GM08714 (cell line): ENCODE data around the gene AXDND1.

ENCODE experiments used
- H3K4me3 ChIP-seq: fragments of 200-500 bp; sonication (Bioruptor generic); 2 replicates; pipeline ENCODE4 v1.5.1; 2014; ENCODE audit warnings: mild to moderate bottlenecking, low read length, inconsistent platforms
- ZNF274 ChIP-seq: IDR thresholded peaks from 2 replicates; pipeline ENCODE4 v1.6.1; 2012; ENCODE audit warnings: mild to moderate bottlenecking, low read depth, low read length

The AXDND1 gene

GRCh38 chr1:179591592-179592580 is 226.1 kb downstream of the AXDND1 start, which contains the start of gene TDRD5:
TDRD5 (plus strand) TSS chr1:179591832; CDS start chr1:179592616, 784 bp downstream.
- TF ChIP-seq ZNF274, result no peak
- no peak within 1 kb of the TSS for H3K4me3 ChIP-seq

DNA sequence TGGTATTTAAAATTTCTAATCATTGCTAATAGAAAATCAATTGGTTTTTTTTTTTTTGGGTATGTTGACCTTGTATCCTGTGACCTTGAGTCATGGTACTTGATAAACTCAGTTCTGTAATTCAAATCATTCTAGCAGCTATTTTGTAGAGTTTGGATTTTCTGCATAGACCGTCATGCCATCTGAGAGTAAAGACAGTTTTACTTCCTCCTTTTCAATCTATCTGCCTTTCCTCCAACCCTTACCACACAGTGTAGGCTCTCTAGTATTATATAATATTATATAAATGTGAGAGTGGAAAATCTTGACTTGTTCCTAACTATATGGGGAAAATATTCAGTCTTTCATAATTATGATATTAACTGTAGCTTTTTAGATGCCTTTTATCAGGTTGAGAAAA is 232.9 kb downstream of the AXDND1 start:
- no peak overlapping the region for H3K4me3 ChIP-seq
- TF ChIP-seq ZNF274, result no peak

DNA sequence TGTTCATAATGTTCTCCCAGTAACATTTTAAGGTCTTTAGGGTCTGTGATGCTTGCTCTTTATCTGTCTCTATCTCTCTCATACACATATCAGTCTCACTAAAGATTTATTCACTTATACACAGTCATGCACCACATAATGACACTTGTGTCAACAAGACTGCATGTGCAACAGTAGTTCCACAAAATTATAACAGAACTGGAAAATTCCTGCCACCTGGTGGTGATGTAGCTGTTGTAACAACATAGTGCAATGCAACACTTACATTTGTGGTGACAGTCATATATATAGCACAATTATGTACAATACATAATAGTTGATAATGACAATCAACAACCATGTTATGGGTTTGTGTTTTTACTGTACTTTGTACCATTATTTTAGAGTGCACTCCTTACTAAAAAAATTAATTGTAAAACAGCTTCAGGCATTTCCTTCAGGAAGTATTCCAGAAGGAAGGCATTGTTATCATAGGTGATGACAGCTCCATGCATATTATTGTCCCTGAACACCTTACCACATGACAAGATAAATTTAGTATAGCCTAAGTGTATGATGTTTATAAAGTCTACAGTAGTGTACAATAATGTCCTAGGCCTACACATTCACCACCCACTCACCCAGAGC is 234.0 kb downstream of the AXDND1 start:
- no peak for TF ChIP-seq ZNF274
- no peak overlapping the region for H3K4me3 ChIP-seq

DNA sequence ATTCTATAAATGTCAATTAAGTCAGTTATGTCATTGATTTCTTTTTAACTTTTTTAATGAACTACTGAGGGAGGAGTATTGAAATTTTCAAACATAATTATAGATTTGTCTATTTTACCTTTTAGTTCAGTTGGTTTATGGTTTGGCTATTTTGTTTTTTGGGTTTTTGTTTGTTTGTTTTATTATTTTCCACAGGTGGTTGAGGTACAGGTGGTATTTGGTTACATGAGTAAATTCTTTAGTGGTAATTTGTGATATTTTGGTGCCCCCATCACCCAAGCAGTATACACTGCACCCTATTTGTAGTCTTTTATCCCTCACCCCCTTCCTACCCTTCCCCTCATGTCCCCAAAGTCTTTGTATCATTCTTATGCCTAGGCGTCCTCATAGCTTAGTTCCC is 235.3 kb downstream of the AXDND1 start:
- TF ChIP-seq ZNF274, result no peak
- no peak overlapping the region for H3K4me3 ChIP-seq
